ENCODE measurements around the gene ZC3H12D.
A peak's percentile ranks its signal among the peaks of the same experiment; 100 is the strongest.
"Not testable (repeated sequence)": the region's sequence is repeated elsewhere in the genome, so short reads cannot be mapped to it uniquely, and the experiment has no call there.

ZC3H12D gene

GRCh38 chr6:149499066-149499465 is 14.3 kb upstream of the ZC3H12D start:
- no peak for DNase-seq
- no peak overlapping the region for H3K27ac Mint-ChIP-seq
- no peaks in the 10 kb centered on the region for H3K4me1 Mint-ChIP-seq
- H3K27me3 Mint-ChIP-seq (ENCODE audit: low read depth, poor library complexity) = no peaks in the 10 kb centered on the region
- H3K9me3 Mint-ChIP-seq = no peaks in the 10 kb centered on the region
- H3K36me3 Mint-ChIP-seq (ENCODE audit: low read depth) = peaks cover 4% of the 10 kb centered on the region
- no peak for TF ChIP-seq CTCF (IDR thresholded peaks at IDR 0.05)
- no peak overlapping the region for H3K4me3 Mint-ChIP-seq

- H3K4me3 Mint-ChIP-seq = no peak overlapping the region
- H3K27ac Mint-ChIP-seq = no peak overlapping the region
- H3K9me3 Mint-ChIP-seq = no peaks in the 10 kb centered on the region
- no peaks in the 10 kb centered on the region for H3K4me1 Mint-ChIP-seq
- no peak for TF ChIP-seq CTCF (IDR thresholded peaks at IDR 0.05)
- H3K36me3 Mint-ChIP-seq (ENCODE audit: low read depth) = peaks cover 4% of the 10 kb centered on the region
- no peaks in the 10 kb centered on the region for H3K27me3 Mint-ChIP-seq (ENCODE audit: low read depth, poor library complexity)
- DNase-seq = no peak
Measured at GRCh38 chr6:149497365-149497764, 12.6 kb upstream of the ZC3H12D start.

- not testable (repeated sequence) for H3K4me3 Mint-ChIP-seq; H3K27me3 Mint-ChIP-seq (ENCODE audit: low read depth, poor library complexity); H3K27ac Mint-ChIP-seq; H3K4me1 Mint-ChIP-seq; DNase-seq; H3K9me3 Mint-ChIP-seq; H3K36me3 Mint-ChIP-seq (ENCODE audit: low read depth)
Measured at GRCh38 chr6:149496597-149496996, 11.8 kb upstream of the ZC3H12D start.

GRCh38 chr6:149495349-149496016 is 10.7 kb upstream of the ZC3H12D start:
- not testable (repeated sequence) for H3K4me3 Mint-ChIP-seq; H3K4me1 Mint-ChIP-seq; H3K36me3 Mint-ChIP-seq (ENCODE audit: low read depth); H3K9me3 Mint-ChIP-seq; H3K27me3 Mint-ChIP-seq (ENCODE audit: low read depth, poor library complexity); H3K27ac Mint-ChIP-seq; DNase-seq

- H3K4me1 Mint-ChIP-seq; H3K36me3 Mint-ChIP-seq (ENCODE audit: low read depth); H3K27ac Mint-ChIP-seq; H3K27me3 Mint-ChIP-seq (ENCODE audit: low read depth, poor library complexity); H3K4me3 Mint-ChIP-seq; DNase-seq; H3K9me3 Mint-ChIP-seq: not testable (repeated sequence)
Measured at GRCh38 chr6:149494810-149495209, 10.0 kb upstream of the ZC3H12D start.

GRCh38 chr6:149493761-149494320 is 9.0 kb upstream of the ZC3H12D start:
- no peaks in the 10 kb centered on the region for H3K4me1 Mint-ChIP-seq
- peak overlapping the region; percentile 18 for H3K27ac Mint-ChIP-seq
- no peaks in the 10 kb centered on the region for H3K9me3 Mint-ChIP-seq
- no peak for TF ChIP-seq CTCF (IDR thresholded peaks at IDR 0.05)
- H3K36me3 Mint-ChIP-seq (ENCODE audit: low read depth) = no peaks in the 10 kb centered on the region
- DNase-seq = no peak
- no peak overlapping the region for H3K4me3 Mint-ChIP-seq
- H3K27me3 Mint-ChIP-seq (ENCODE audit: low read depth, poor library complexity) = peaks cover 5% of the 10 kb centered on the region

GRCh38 chr6:149492798-149493343 is 8.1 kb upstream of the ZC3H12D start:
- no peak for TF ChIP-seq CTCF (IDR thresholded peaks at IDR 0.05)
- no peak for DNase-seq
- Mint-ChIP-seq H3K4me1 (no peaks in the 10 kb centered on the region), H3K9me3 (no peaks in the 10 kb centered on the region), H3K4me3 (no peak overlapping the region), H3K36me3 (ENCODE audit: low read depth) (no peaks in the 10 kb centered on the region), H3K27me3 (ENCODE audit: low read depth, poor library complexity) (peaks cover 9% of the 10 kb centered on the region), H3K27ac (no peak overlapping the region)

Measured in nephron progenitor cell (in vitro differentiated cells).